ENCODE measurements around the gene FOXJ3.

- TF ChIP-seq, protein P1, sequence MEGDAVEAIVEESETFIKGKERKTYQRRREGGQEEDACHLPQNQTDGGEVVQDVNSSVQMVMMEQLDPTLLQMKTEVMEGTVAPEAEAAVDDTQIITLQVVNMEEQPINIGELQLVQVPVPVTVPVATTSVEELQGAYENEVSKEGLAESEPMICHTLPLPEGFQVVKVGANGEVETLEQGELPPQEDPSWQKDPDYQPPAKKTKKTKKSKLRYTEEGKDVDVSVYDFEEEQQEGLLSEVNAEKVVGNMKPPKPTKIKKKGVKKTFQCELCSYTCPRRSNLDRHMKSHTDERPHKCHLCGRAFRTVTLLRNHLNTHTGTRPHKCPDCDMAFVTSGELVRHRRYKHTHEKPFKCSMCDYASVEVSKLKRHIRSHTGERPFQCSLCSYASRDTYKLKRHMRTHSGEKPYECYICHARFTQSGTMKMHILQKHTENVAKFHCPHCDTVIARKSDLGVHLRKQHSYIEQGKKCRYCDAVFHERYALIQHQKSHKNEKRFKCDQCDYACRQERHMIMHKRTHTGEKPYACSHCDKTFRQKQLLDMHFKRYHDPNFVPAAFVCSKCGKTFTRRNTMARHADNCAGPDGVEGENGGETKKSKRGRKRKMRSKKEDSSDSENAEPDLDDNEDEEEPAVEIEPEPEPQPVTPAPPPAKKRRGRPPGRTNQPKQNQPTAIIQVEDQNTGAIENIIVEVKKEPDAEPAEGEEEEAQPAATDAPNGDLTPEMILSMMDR (IDR thresholded peaks at IDR 0.05 in 2 of 3, conservative IDR thresholded peaks at IDR 0.05 in 1 of 3; ENCODE audit: borderline replicate concordance in 1 of 3, insufficient read depth in 1 of 3, low read depth in 2 of 3, low read length in 2 of 3): no peak
- TF ChIP-seq EZH2phosphoT487 (IDR thresholded peaks at IDR 0.05; ENCODE audit: borderline replicate concordance) (no peak), POLR2A (IDR thresholded peaks at IDR 0.05; ENCODE audit: borderline replicate concordance, extremely low read depth, insufficient read depth, insufficient read length) (no peak), TCF7L2 (IDR thresholded peaks at IDR 0.05; ENCODE audit: borderline replicate concordance, extremely low read depth, insufficient read depth, insufficient read length) (no peak), POLR2AphosphoS5 (IDR thresholded peaks at IDR 0.05; ENCODE audit: low read depth, low read length) (no peak), RAD21 (IDR thresholded peaks at IDR 0.05; ENCODE audit: low read depth) (no peak), YY1 (IDR thresholded peaks at IDR 0.05; ENCODE audit: extremely low read depth, insufficient replicate concordance, low read depth, low read length) (no peak), JUND (IDR thresholded peaks at IDR 0.05) (no peak), ZNF274 (IDR thresholded peaks at IDR 0.05; ENCODE audit: low read depth, low read length) (no peak)
- TF ChIP-seq, protein P2, sequence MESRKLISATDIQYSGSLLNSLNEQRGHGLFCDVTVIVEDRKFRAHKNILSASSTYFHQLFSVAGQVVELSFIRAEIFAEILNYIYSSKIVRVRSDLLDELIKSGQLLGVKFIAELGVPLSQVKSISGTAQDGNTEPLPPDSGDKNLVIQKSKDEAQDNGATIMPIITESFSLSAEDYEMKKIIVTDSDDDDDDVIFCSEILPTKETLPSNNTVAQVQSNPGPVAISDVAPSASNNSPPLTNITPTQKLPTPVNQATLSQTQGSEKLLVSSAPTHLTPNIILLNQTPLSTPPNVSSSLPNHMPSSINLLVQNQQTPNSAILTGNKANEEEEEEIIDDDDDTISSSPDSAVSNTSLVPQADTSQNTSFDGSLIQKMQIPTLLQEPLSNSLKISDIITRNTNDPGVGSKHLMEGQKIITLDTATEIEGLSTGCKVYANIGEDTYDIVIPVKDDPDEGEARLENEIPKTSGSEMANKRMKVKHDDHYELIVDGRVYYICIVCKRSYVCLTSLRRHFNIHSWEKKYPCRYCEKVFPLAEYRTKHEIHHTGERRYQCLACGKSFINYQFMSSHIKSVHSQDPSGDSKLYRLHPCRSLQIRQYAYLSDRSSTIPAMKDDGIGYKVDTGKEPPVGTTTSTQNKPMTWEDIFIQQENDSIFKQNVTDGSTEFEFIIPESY (IDR thresholded peaks at IDR 0.05; ENCODE audit: extremely low read depth, insufficient replicate concordance, low read length): no peak
Observed at GRCh38 chr1:42358791-42359190, 23.8 kb upstream of the FOXJ3 start.
